Type B pancreatic cell (in vitro differentiated cells): Measurements from ENCODE around the gene LANCL3. TPM values are rescaled to one million over a fixed set of nuclear protein-coding genes. Genes with fewer than 3 reads are reported as not detected.
"Not testable (repeated sequence)": the region's sequence is repeated elsewhere in the genome, so short reads cannot be mapped to it uniquely, and the experiment has no call there.

Source experiments
- DNase-seq: peaks from one replicate; pipeline ENCODE4 v3.0.0; 2021; ENCODE audit warnings: mixed read lengths; ENCODE audit not compliant: unreplicated experiment; ENCODE audit errors: extremely low spot score
- H3K27ac Mint-ChIP-seq: 2 replicates; pipeline ENCODE4 v1.8.0; 2021; ENCODE audit warnings: mild to moderate bottlenecking, mixed read lengths
- H3K27me3 Mint-ChIP-seq: 2 replicates; pipeline ENCODE4 v1.8.0; 2021; ENCODE audit warnings: mixed read lengths
- H3K36me3 Mint-ChIP-seq: 2 replicates; pipeline ENCODE4 v1.8.0; 2021; ENCODE audit warnings: mixed read lengths
- H3K4me1 Mint-ChIP-seq: one replicate; pipeline ENCODE4 v1.8.0; 2021; ENCODE audit warnings: mixed read lengths; ENCODE audit not compliant: unreplicated experiment
- H3K4me3 Mint-ChIP-seq: 2 replicates; pipeline ENCODE4 v1.8.0; 2021; ENCODE audit warnings: mild to moderate bottlenecking, mixed read lengths
- H3K9me3 Mint-ChIP-seq: 2 replicates; pipeline ENCODE4 v1.8.0; 2021; ENCODE audit warnings: mixed read lengths
- total RNA-seq: library from RNA; stranded (reverse); gene quantifications from 2 replicates; pipeline ENCODE4 v1.2.1, GENCODE V29; 2021; ENCODE audit warnings: low replicate concordance
- TF ChIP-seq, protein P1 (sequence below): fragments of 200-600 bp; sonication (generic); conservative IDR thresholded peaks from 2 replicates; pipeline ENCODE4 v1.5.0; 2021; ENCODE audit warnings: antibody characterized with exemption, mild to moderate bottlenecking

LANCL3 gene
- total RNA-seq, 1 donor from 2014 or later, result 1.1 TPM

DNA sequence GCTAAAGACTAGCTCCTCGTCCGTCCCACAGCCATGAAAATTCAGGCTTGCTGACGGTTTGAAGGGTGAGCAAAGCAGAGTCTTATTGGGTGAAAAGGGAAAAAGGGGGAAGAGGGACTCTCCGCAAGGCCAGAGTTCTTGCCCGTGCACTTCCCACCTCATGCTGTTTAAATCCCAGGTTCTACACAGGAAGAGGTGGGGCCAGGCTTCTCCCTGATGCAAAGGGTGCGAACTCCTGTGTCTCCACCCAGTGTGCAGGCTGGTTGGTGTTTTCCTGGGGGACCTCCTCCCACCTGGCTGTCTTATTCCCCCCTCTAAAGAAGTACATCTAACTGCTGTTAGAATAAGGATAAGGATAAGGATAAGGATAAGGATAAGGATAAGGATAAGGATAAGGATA lies 18.0 kb upstream of the LANCL3 start:
- no peak for DNase-seq
- TF ChIP-seq, protein P1, sequence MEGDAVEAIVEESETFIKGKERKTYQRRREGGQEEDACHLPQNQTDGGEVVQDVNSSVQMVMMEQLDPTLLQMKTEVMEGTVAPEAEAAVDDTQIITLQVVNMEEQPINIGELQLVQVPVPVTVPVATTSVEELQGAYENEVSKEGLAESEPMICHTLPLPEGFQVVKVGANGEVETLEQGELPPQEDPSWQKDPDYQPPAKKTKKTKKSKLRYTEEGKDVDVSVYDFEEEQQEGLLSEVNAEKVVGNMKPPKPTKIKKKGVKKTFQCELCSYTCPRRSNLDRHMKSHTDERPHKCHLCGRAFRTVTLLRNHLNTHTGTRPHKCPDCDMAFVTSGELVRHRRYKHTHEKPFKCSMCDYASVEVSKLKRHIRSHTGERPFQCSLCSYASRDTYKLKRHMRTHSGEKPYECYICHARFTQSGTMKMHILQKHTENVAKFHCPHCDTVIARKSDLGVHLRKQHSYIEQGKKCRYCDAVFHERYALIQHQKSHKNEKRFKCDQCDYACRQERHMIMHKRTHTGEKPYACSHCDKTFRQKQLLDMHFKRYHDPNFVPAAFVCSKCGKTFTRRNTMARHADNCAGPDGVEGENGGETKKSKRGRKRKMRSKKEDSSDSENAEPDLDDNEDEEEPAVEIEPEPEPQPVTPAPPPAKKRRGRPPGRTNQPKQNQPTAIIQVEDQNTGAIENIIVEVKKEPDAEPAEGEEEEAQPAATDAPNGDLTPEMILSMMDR, result no peak
- no peaks in the 10 kb centered on the region for H3K4me1 Mint-ChIP-seq
- no peak overlapping the region for H3K27ac Mint-ChIP-seq
- no peak overlapping the region for H3K4me3 Mint-ChIP-seq
- H3K36me3 Mint-ChIP-seq, result no peaks in the 10 kb centered on the region
- H3K9me3 Mint-ChIP-seq, result no peaks in the 10 kb centered on the region
- H3K27me3 Mint-ChIP-seq, result peaks cover 3% of the 10 kb centered on the region

DNA sequence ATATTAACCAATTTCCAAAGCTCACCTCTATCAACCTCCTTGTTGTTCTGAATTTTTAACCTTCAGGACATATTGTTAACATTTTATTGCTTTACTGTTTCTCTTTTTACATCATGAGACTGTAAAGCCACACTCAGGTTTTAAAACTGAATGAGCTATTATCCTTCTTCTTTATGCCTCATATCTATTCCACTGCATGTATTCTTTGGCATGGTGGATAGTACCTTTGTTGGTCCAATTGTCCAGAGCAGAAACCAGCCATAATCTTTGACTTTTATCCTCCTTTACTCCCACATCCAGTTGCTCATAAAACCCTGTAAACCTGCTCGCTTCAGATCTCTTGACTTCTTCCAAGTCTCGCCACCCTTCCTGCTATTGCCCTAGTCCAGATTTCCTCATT lies 6.2 kb upstream of the LANCL3 start:
- DNase-seq, H3K4me1 Mint-ChIP-seq, H3K9me3 Mint-ChIP-seq, H3K36me3 Mint-ChIP-seq, H3K4me3 Mint-ChIP-seq, H3K27ac Mint-ChIP-seq: not testable (repeated sequence)
- H3K27me3 Mint-ChIP-seq, result peaks cover 17% of the 10 kb centered on the region

DNA sequence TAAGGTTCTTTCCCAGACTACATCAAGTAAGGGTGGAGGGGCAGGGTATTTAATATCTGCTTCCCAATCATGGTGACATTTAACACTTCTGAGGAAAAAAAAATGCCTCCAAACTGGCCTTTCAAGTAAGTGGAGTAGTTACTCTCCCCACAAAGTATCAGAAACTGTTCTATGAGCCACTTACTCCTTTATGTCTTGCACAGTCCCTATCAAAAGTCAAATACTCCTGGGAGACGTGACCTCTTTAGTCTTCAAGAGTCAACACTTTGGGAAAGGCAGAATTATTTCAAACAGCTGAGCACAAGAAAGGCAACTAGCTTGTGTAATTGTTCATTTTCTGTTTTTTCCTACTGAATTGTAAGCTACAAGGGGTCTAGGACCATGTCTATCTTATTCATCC lies 1.1 kb upstream of the LANCL3 start:
- H3K27me3 Mint-ChIP-seq, result peaks cover 37% of the 10 kb centered on the region
- not testable (repeated sequence) for H3K9me3 Mint-ChIP-seq, H3K27ac Mint-ChIP-seq

DNA sequence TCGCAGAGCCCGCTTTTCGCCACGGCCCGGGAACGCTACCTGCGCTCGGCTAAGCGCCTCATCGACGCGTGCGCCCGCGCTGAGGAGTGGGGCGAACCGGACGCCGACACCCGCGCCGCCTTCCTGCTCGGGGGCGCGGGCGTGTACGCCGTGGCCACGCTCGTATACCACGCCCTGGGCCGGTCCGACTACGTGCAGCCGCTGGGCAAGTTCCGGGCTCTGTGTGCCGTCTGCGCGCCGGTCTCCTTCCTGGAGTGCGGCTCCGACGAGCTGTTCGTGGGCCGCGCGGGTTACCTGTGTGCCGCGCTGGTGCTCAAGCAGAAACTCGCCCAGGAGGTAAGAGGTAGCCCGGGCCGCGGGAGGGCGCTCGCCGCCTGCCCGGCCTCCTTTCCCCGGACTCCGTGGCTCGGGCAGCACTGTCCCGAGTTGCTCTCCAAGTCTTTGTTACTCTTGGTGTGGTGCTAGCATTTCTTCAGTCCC lies 687 bp downstream of the LANCL3 start:
- H3K36me3 Mint-ChIP-seq, H3K4me1 Mint-ChIP-seq, DNase-seq: not testable (repeated sequence)

More for the DNA sequence above, 1.1 kb upstream of the LANCL3 start:
- DNase-seq, H3K4me1 Mint-ChIP-seq, H3K4me3 Mint-ChIP-seq, H3K36me3 Mint-ChIP-seq: not testable (repeated sequence)

DNA sequence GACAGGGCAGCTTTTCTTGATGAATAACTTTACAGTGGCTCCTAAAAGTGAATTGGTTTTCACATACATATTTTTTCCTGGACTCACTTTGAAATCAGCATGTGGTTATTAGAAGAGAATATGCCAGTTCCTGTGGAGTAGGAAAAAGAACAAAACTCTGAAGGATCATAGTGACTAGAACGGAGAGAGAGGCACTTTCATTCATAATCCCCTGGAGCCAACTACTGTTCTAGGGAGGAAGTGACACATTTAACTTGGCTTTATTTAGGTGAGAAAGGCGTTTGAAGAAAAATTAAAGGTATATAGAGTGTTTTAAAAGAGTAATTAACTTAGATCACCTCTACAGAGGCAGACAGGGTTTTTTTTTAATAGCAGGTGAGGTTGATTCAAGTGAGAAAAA lies 1.7 kb downstream of the LANCL3 start:
- not testable (repeated sequence) for H3K4me3 Mint-ChIP-seq, H3K4me1 Mint-ChIP-seq, H3K36me3 Mint-ChIP-seq, H3K9me3 Mint-ChIP-seq, H3K27ac Mint-ChIP-seq, DNase-seq
- H3K27me3 Mint-ChIP-seq, result peaks cover 28% of the 10 kb centered on the region

More for the DNA sequence above, 687 bp downstream of the LANCL3 start:
- TF ChIP-seq, protein P1, result peak; percentile 43
- not testable (repeated sequence) for H3K9me3 Mint-ChIP-seq, H3K27ac Mint-ChIP-seq
- peaks cover 30% of the 10 kb centered on the region for H3K27me3 Mint-ChIP-seq
- peak overlapping the region; percentile 83 for H3K4me3 Mint-ChIP-seq

DNA sequence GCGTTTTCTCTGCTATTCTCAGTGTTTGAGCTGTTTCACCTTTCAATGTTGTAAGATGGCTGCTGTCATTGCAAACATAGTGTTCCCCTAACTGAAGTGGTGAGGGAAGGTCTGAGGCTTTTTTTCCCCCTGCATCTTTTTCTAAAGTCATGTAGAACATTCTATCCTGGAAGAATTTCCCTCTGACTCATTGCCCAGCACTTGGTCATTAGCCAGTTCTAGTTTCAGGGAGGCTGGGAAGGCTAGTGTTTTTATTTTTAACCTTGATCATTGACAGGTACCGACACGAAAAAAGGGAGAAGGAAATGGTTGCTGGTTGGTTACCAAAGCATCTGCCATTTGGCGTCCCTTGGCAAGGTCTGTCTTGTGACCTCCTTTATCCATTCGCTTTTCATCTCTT lies 6.6 kb downstream of the LANCL3 start:
- H3K4me1 Mint-ChIP-seq, result no peaks in the 10 kb centered on the region
- peaks cover 17% of the 10 kb centered on the region for H3K27me3 Mint-ChIP-seq
- H3K4me3 Mint-ChIP-seq, result no peak overlapping the region
- DNase-seq, result no peak
- TF ChIP-seq, protein P1, result no peak
- no peak overlapping the region for H3K27ac Mint-ChIP-seq
- no peaks in the 10 kb centered on the region for H3K36me3 Mint-ChIP-seq
- H3K9me3 Mint-ChIP-seq, result no peaks in the 10 kb centered on the region

DNA sequence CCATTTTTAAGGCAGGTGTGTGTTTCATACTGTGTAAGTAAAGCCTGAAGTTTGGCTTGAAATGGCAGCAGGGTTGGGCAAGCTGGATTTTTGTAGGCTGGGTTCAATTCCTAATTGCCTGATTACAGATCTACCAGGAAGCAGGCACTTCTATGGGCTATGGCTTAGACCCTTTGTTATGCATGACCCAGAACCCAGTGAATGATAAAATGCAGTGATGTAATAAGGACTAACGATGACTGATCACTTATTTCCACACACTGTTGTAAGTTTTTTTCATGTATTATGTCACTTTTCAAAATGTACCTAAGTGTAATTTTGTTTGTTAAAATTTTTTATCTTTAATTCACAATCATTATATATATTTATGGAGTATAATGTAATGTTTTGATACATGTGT lies 8.6 kb downstream of the LANCL3 start:
- no peak overlapping the region for H3K27ac Mint-ChIP-seq
- TF ChIP-seq, protein P1, result no peak
- H3K27me3 Mint-ChIP-seq, result peaks cover 11% of the 10 kb centered on the region
- DNase-seq, result no peak
- H3K9me3 Mint-ChIP-seq, result no peaks in the 10 kb centered on the region
- no peaks in the 10 kb centered on the region for H3K4me1 Mint-ChIP-seq
- no peak overlapping the region for H3K4me3 Mint-ChIP-seq
- H3K36me3 Mint-ChIP-seq, result no peaks in the 10 kb centered on the region

DNA sequence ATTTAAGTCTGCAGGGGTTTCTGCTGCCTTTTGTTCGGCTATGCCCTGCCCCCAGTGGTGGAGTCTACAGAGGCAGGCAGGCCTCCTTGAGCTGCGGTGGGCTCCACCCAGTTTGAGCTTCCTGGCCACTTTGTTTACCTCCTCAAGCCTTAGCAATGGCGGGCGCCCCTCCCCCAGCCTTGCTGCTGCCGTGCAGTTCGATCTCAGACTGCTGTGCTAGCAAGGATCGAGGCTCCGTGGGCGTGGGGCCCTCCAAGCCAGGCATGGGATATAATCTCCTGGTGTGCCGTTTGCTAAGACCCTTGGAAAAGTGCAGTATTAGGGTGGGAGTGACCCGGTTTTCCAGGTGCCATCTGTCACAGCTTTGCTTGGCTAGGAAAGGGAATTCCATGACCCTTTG lies 15.9 kb downstream of the LANCL3 start:
- H3K9me3 Mint-ChIP-seq, result not testable (repeated sequence)

More for the DNA sequence above, 15.9 kb downstream of the LANCL3 start:
- not testable (repeated sequence) for H3K27ac Mint-ChIP-seq, H3K36me3 Mint-ChIP-seq, H3K27me3 Mint-ChIP-seq, H3K4me3 Mint-ChIP-seq, DNase-seq, H3K4me1 Mint-ChIP-seq
